Coronary artery (tissue), 2 donors: Measurements from ENCODE around the gene WWC2.

Source experiments
- DNase-seq: peaks from one replicate; pipeline ENCODE4 v3.0.0-alpha.2; 2017; ENCODE audit warnings: low spot score
- H3K27ac ChIP-seq, 2 donors: fragments of 200-600 bp; sonication (generic); one replicate each; pipeline ENCODE4 v1.5.1; 2016 to 2019
- H3K4me3 ChIP-seq: fragments of 200-600 bp; sonication (generic); 2 replicates; pipeline ENCODE4 v1.5.1; 2016; ENCODE audit warnings: mild to moderate bottlenecking, moderate library complexity
- CTCF ChIP-seq: fragments of 200-600 bp; sonication (generic); IDR thresholded peaks from one replicate; pipeline ENCODE4 v1.5.1; 2019; ENCODE audit warnings: antibody characterized with exemption

The WWC2 gene

DNA sequence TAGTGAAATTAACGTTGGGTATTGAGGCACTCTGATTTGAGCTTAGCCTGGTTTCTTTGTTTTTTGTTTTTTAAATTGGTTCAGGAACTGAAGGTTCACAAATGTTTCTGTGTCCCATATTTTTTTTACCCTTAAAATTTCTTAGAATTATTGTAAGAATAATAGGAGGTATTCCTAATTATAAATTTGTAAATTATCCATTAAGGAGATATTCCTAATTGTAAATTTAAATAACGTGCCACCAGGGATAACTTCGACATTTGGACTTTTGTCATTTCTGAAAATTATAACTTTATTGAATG, 1.2 kb downstream of the WWC2 start:
- H3K27ac ChIP-seq: peak overlapping the region in 1 of 2 donors; percentile 97

DNA sequence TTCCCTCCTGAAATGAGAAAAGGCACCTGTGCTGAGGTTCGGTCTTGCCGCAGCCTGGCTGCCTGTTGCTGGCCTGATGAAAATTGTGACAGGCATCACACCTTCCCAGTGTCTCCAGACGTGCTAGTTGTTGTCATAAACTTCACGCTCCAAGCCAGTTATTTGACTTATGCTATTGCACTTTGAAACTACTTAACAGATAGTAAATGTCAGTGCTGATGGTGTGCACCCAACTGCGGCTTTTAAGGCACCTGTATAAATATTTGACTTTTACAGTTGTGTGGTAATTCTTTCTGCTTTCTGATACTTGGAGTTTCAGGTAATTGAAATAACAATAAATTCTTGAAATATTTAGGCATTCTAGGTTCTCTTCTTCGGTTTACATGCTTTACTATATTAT, 1.8 kb downstream of the WWC2 start:
- no peak for TF ChIP-seq CTCF
- no peak for DNase-seq
- Histone ChIP-seq H3K4me3 (peak overlapping the region; percentile 81), H3K27ac (no peak overlapping the region)

More for the DNA sequence above, 1.2 kb downstream of the WWC2 start:
- peak overlapping the region; percentile 81 for H3K4me3 ChIP-seq
- no peak for TF ChIP-seq CTCF
- DNase-seq: no peak

DNA sequence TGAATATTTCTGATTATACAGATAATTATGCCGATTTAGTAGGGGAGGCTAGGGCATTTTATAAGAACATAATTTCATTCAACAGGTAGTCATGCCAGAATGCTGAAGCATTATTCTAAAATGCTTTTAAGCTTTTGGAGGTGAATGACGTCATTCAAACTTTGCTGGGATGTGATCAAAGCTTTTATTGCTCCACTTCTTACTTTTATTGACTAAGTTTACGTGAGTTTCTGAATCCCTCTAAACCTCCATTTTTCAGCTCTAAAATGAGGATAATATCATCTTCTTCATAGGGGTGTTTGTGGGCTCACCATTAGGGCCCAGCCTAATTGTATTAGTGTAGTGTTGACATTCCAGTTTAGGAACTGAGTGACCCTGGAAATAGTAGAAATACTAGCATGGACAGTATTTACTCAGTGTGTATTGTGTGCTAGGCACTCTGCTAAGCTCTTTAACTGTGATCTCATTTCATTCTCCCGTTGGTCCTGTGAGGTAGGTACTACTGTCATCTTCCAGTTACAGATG, 3.0 kb downstream of the WWC2 start:
- no peak overlapping the region for H3K27ac ChIP-seq

DNA sequence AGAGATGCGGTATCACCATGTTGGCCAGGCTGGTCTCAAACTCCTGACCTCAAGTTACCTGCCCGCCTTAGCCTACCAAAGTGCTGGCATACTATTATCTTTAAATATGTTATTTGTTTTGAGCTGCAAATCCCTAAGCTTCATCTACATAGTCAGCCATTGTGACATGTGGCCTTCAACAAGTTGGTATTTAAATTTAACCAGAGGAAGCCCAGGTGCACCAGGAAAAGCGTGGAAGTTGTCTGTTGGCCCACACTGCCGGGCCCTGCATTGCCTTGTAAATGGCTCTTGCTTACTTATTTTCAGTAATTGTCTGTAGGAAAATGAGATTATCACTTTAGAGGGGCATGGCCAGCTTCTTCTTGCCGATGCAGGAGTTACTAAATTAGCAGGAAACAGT, 6.0 kb downstream of the WWC2 start:
- Histone ChIP-seq H3K27ac (no peak overlapping the region), H3K4me3 (no peak overlapping the region)
- TF ChIP-seq CTCF: no peak
- no peak for DNase-seq

More for the DNA sequence above, 3.0 kb downstream of the WWC2 start:
- no peak for TF ChIP-seq CTCF
- no peak overlapping the region for H3K4me3 ChIP-seq
- no peak for DNase-seq

DNA sequence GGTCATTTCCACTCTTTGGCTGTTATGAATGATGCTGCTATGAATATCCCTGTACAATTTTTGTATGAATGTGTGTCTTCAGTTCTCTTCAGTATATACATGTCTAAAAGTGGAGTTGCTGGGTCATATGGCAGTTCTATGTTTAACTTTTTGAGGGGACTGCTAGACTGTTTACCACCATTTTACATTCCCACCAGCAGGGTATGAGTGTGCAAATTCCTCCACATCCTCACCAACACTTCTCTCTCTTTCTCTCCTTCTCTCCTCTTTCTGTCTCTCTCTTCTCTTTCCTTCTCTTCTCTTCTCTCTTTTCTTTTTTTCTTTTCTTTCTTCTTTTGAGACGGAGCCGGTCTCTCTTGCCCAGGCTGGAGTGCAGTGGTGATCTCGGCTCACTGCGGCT, 7.8 kb downstream of the WWC2 start:
- Histone ChIP-seq H3K4me3 (no peak overlapping the region), H3K27ac (no peak overlapping the region)
- TF ChIP-seq CTCF: no peak
- no peak for DNase-seq

GRCh38 chr4:183107891-183108459, 8.9 kb downstream of the WWC2 start:
- no peak for TF ChIP-seq CTCF
- no peak overlapping the region for H3K4me3 ChIP-seq
- no peak overlapping the region for H3K27ac ChIP-seq
- no peak for DNase-seq

DNA sequence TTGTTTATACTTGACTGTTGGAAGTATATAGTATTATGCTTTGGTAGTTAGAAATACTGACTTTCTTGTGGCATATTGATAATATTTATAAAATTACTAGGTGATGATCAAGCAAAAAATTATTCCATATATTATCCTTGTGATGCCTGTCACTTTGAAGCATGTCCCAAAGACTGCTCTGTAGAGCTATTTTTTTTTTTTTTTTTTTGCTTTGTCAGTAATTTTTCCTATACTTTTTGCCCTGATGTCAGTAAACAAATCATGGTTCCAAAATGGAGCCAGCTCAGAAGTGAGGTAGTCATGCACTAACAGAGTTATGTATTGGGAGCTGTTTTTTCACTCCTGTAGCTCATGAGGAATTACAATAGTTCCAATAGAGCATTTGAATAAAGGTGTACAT, 11.2 kb downstream of the WWC2 start:
- DNase-seq: no peak
- no peak overlapping the region for H3K4me3 ChIP-seq
- no peak for TF ChIP-seq CTCF
- no peak overlapping the region for H3K27ac ChIP-seq
